Tongue (tissue), 3 donors: Measurements from ENCODE around the gene TNFRSF12A. TPM values are rescaled to one million over a fixed set of nuclear protein-coding genes. Genes with fewer than 3 reads are reported as not detected.
"Not testable (repeated sequence)": the region's sequence is repeated elsewhere in the genome, so short reads cannot be mapped to it uniquely, and the experiment has no call there.

Experiments used
- DNase-seq: peaks from one replicate; pipeline ENCODE4 v3.0.0-alpha.2; 2015
- small RNA-seq: library from RNA; depleted of rRNA; stranded (forward); fragments of <200 nt; gene quantifications from one replicate; pipeline ENCODE3, GENCODE V24; 2014; ENCODE audit warnings: low replicate concordance
- total RNA-seq: library from RNA; depleted of rRNA; stranded (reverse); fragments of >200 nt; gene quantifications from one replicate; pipeline ENCODE4 v1.2.3, GENCODE V29; 2014

The TNFRSF12A gene
- total RNA-seq, 1 donor from 2014 or later: 41.3 TPM

GRCh38 chr16:3065742-3066439 is 45.7 kb downstream of the TNFRSF12A start:
- no peak for DNase-seq

- DNase-seq: no peak
These were observed 46.2 kb downstream of the TNFRSF12A start for GRCh38 chr16:3066440-3066748.

- no peak for DNase-seq
These were observed 48.3 kb downstream of the TNFRSF12A start for GRCh38 chr16:3068487-3068886.

- DNase-seq: not testable (repeated sequence)
These were observed 49.0 kb downstream of the TNFRSF12A start for GRCh38 chr16:3069146-3069545.

- no peak for DNase-seq
These were observed 50.5 kb downstream of the TNFRSF12A start for GRCh38 chr16:3070608-3071111.

- DNase-seq: no peak
These were observed 51.5 kb downstream of the TNFRSF12A start for GRCh38 chr16:3071655-3072054.

Small RNAs within 50 kb of the gene (small RNA-seq; reads per million reads assigned to genes)
- gene LINC00514: not detected

Other genes starting within 250 kb of the TNFRSF12A start
- 155 TPM for gene ELOB, start 243.1 kb upstream of the TNFRSF12A start, total RNA-seq
- 2.9 TPM for gene PRSS33, start 232.8 kb upstream of the TNFRSF12A start, total RNA-seq
- not detected for gene PRSS41, start 221.9 kb upstream of the TNFRSF12A start, total RNA-seq
- gene PRSS21, start 203.1 kb upstream of the TNFRSF12A start, total RNA-seq: not detected
- gene ZG16B, start 190.1 kb upstream of the TNFRSF12A start, total RNA-seq: 1,549 TPM
- 18.2 TPM for gene PRSS22, start 162.2 kb upstream of the TNFRSF12A start, total RNA-seq
- 37.0 TPM for gene FLYWCH2, start 137.2 kb upstream of the TNFRSF12A start, total RNA-seq
- 21.6 TPM for gene FLYWCH1, start 108.4 kb upstream of the TNFRSF12A start, total RNA-seq
- gene KREMEN2, start 56.1 kb upstream of the TNFRSF12A start, total RNA-seq: 5.6 TPM
- gene PAQR4, start 51.0 kb upstream of the TNFRSF12A start, total RNA-seq: 6.2 TPM
- 12.2 TPM for gene PKMYT1, start 39.9 kb upstream of the TNFRSF12A start, total RNA-seq
- not detected for gene CLDN9, start 7.4 kb upstream of the TNFRSF12A start, total RNA-seq
- not detected for gene CLDN6, start 2.2 kb upstream of the TNFRSF12A start, total RNA-seq
- gene HCFC1R1, start 3.6 kb downstream of the TNFRSF12A start, total RNA-seq: 13.0 TPM
- 12.6 TPM for gene THOC6, start 3.7 kb downstream of the TNFRSF12A start, total RNA-seq
- gene BICDL2, start 16.6 kb downstream of the TNFRSF12A start, total RNA-seq: 15.8 TPM
- 0.41 TPM for gene MMP25, start 26.2 kb downstream of the TNFRSF12A start, total RNA-seq
- 104 TPM for gene IL32, start 45.3 kb downstream of the TNFRSF12A start, total RNA-seq
- gene ZSCAN10, start 78.9 kb downstream of the TNFRSF12A start, total RNA-seq: not detected
- gene ZNF205, start 92.2 kb downstream of the TNFRSF12A start, total RNA-seq: 11.4 TPM
- gene ZNF213, start 114.7 kb downstream of the TNFRSF12A start, total RNA-seq: 9.3 TPM
- not detected for gene OR1F1, start 167.8 kb downstream of the TNFRSF12A start, total RNA-seq
- gene ZNF200, start 214.8 kb downstream of the TNFRSF12A start, total RNA-seq: 8.3 TPM
- gene MEFV, start 236.3 kb downstream of the TNFRSF12A start, total RNA-seq: 2.1 TPM